GM23338 (cell line): ENCODE results near the gene BBS10. TPM values are rescaled to one million over a fixed set of nuclear protein-coding genes. Genes with fewer than 3 reads are reported as not detected.

Experiments
- ATAC-seq: fragments of 200-7000 bp; cut with Tn5 transposase; 3 replicates; pipeline ENCODE4 v1.9.1; 2020
- DNase-seq: peaks from one replicate; pipeline ENCODE4 v3.0.0-alpha.2; 2015; ENCODE audit warnings: low spot score
- H2AFZ ChIP-seq: fragments of 200-600 bp; sonication (generic); 2 replicates; pipeline ENCODE4 v1.8.0; 2016; ENCODE audit warnings: antibody characterized with exemption, mild to moderate bottlenecking, moderate library complexity
- H3F3A ChIP-seq: fragments of 200-600 bp; sonication (generic); replicated peaks from 2 replicates; pipeline ENCODE4 v1.8.0; 2017; ENCODE audit warnings: antibody characterized with exemption, mixed run types, low read depth
- H3K27ac ChIP-seq: fragments of 200-600 bp; sonication (generic); 2 replicates; pipeline ENCODE4 v1.6.1; 2016; ENCODE audit warnings: low read depth
- H3K27me3 ChIP-seq: fragments of 200-600 bp; sonication (generic); 2 replicates; pipeline ENCODE4 v1.8.0; 2016; ENCODE audit warnings: mild to moderate bottlenecking, mixed run types, moderate library complexity; ENCODE audit not compliant: insufficient read depth
- H3K36me3 ChIP-seq: fragments of 200-600 bp; sonication (generic); 2 replicates; pipeline ENCODE4 v1.8.0; 2016; ENCODE audit warnings: mild to moderate bottlenecking; ENCODE audit not compliant: insufficient read depth
- H3K4me1 ChIP-seq: fragments of 200-600 bp; sonication (generic); 2 replicates; pipeline ENCODE4 v1.8.0; 2016; ENCODE audit warnings: mild to moderate bottlenecking, moderate library complexity; ENCODE audit not compliant: insufficient read depth
- H3K4me2 ChIP-seq: fragments of 200-600 bp; sonication (generic); 2 replicates; pipeline ENCODE4 v1.7.1; 2017; ENCODE audit warnings: mixed run types
- H3K4me3 ChIP-seq: fragments of 200-600 bp; sonication (generic); 2 replicates; pipeline ENCODE4 v1.6.1; 2016; ENCODE audit warnings: mixed run types
- H3K79me2 ChIP-seq: fragments of 200-600 bp; sonication (generic); replicated peaks from 2 replicates; pipeline ENCODE4 v1.8.0; 2017; ENCODE audit warnings: mild to moderate bottlenecking; ENCODE audit not compliant: insufficient read depth
- H3K9me2 ChIP-seq: fragments of 200-600 bp; sonication (generic); 2 replicates; pipeline ENCODE4 v1.8.0; 2017; ENCODE audit not compliant: insufficient read depth
- H4K20me1 ChIP-seq: fragments of 200-600 bp; sonication (generic); replicated peaks from 2 replicates; pipeline ENCODE4 v1.8.0; 2017; ENCODE audit warnings: mild to moderate bottlenecking; ENCODE audit not compliant: insufficient read depth
- H3K27ac Mint-ChIP-seq: 2 replicates; pipeline ENCODE4 v1.8.0; 2020; ENCODE audit warnings: inconsistent platforms, mild to moderate bottlenecking, moderate library complexity, mixed read lengths
- H3K27me3 Mint-ChIP-seq: 3 replicates; pipeline ENCODE4 v1.8.0; 2022; ENCODE audit warnings: low read depth, mild to moderate bottlenecking, moderate library complexity, mixed read lengths, inconsistent platforms; ENCODE audit not compliant: insufficient read depth, poor library complexity
- H3K36me3 Mint-ChIP-seq: 3 replicates; pipeline ENCODE4 v1.8.0; 2021; ENCODE audit warnings: low read depth, mild to moderate bottlenecking, inconsistent platforms, moderate library complexity, mixed read lengths
- H3K4me1 Mint-ChIP-seq: 3 replicates; pipeline ENCODE4 v1.8.0; 2020; ENCODE audit warnings: mild to moderate bottlenecking, inconsistent platforms, mixed read lengths
- H3K4me3 Mint-ChIP-seq: 3 replicates; pipeline ENCODE4 v1.8.0; 2021; ENCODE audit warnings: moderate library complexity, mild to moderate bottlenecking, inconsistent platforms, mixed read lengths
- H3K9me3 Mint-ChIP-seq: 3 replicates; pipeline ENCODE4 v1.8.0; 2020; ENCODE audit warnings: moderate library complexity, mild to moderate bottlenecking, inconsistent platforms, mixed read lengths
- CREB1 ChIP-seq: fragments of 250-450 bp; sonication (Bioruptor Pico); IDR thresholded peaks from 2 replicates; pipeline ENCODE4 v1.5.0; 2020; ENCODE audit warnings: low read depth, mild to moderate bottlenecking, moderate library complexity
- EZH2 ChIP-seq: fragments of 200-600 bp; sonication (generic); IDR thresholded peaks from one replicate; pipeline ENCODE4 v1.8.0; 2017; ENCODE audit warnings: antibody characterized with exemption, mild to moderate bottlenecking, low read depth; ENCODE audit not compliant: unreplicated experiment
- EZH2phosphoT487 ChIP-seq: fragments of 200-600 bp; sonication (generic); IDR thresholded peaks from one replicate; pipeline ENCODE4 v1.8.1; 2018; ENCODE audit warnings: antibody characterized with exemption; ENCODE audit not compliant: unreplicated experiment
- JUNB ChIP-seq: IDR thresholded peaks from one replicate; pipeline ENCODE4 v1.6.1; 2016; ENCODE audit warnings: antibody characterized with exemption; ENCODE audit not compliant: unreplicated experiment
- NANOG ChIP-seq: IDR thresholded peaks from 2 replicates; pipeline ENCODE4 v1.6.1; 2016; ENCODE audit warnings: antibody characterized with exemption, borderline replicate concordance
- POLR2AphosphoS5 ChIP-seq: IDR thresholded peaks from 2 replicates; pipeline ENCODE4 v1.6.1; 2016; ENCODE audit warnings: antibody characterized with exemption, low read depth
- STAT1 ChIP-seq: IDR thresholded peaks from one replicate; pipeline ENCODE4 v1.6.1; 2016; ENCODE audit warnings: antibody characterized with exemption; ENCODE audit not compliant: unreplicated experiment
- ZNF114 ChIP-seq: fragments of 250-450 bp; sonication (Bioruptor Pico); IDR thresholded peaks from 2 replicates; pipeline ENCODE4 v1.5.0; 2020; ENCODE audit warnings: mild to moderate bottlenecking, moderate library complexity
- ZNF331 ChIP-seq: fragments of 250-450 bp; sonication (Bioruptor Pico); IDR thresholded peaks from 2 replicates; pipeline ENCODE4 v1.5.0; 2020; ENCODE audit warnings: low read depth, mild to moderate bottlenecking, moderate library complexity
- polyA plus RNA-seq: library from polyadenylated mRNA; unstranded; fragments of >200 nt; fragmentation: Nextera tagmentation; extraction: Ambion mirVana; gene quantifications from 2 replicates; pipeline ENCODE4 v1.2.1, GENCODE V29; 2016
- total RNA-seq: library from RNA; depleted of rRNA; stranded (reverse); fragments of >200 nt; shearing (Covaris generic); gene quantifications from 2 replicates; pipeline ENCODE4 v1.2.3, GENCODE V29; 2014
- TF ChIP-seq, protein P1 (sequence below): IDR thresholded peaks from one replicate; pipeline ENCODE4 v1.6.1; 2018; ENCODE audit warnings: antibody characterized with exemption; ENCODE audit not compliant: unreplicated experiment
- TF ChIP-seq, protein P2 (sequence below): IDR thresholded peaks from 2 replicates; pipeline ENCODE4 v1.6.1; 2016; ENCODE audit warnings: antibody characterized with exemption
- TF ChIP-seq, protein P3 (sequence below): fragments of 250-450 bp; sonication (Bioruptor Pico); IDR thresholded peaks from 2 replicates; pipeline ENCODE4 v1.5.0; 2020; ENCODE audit warnings: mild to moderate bottlenecking, moderate library complexity

The BBS10 gene
- total and polyA plus RNA-seq, 2 experiments from 2014 or later: 5.2 to 12.8 TPM

DNA sequence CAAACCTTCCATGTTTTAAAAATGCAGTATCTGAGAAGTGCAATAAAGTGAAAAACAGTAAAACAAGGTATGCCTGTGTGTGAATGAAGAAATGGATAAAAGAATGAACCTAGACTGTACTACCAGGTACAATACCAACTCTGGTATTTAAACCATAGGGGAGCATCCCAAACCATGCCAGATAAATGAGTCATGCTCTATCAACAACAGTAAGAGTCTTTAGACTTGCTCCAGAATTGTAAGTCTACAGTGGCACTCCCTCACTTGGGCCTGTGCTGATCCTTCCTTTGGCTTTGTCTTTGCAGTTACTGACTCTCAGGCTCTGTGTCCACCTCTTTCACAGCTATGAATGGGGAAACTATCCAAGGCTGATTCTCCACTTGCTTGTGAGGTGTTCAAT, 38.1 kb downstream of the BBS10 start:
- Histone ChIP-seq H3K4me3 (no peak overlapping the region), H3K9me2 (no peaks in the 10 kb centered on the region), H3K27ac (no peak overlapping the region), H3K4me2 (no peak overlapping the region), H3K79me2 (no peaks in the 10 kb centered on the region), H4K20me1 (no peaks in the 10 kb centered on the region), H3K27me3 (no peaks in the 10 kb centered on the region), H2AFZ (no peak overlapping the region), H3F3A (no peaks in the 10 kb centered on the region), H3K36me3 (no peaks in the 10 kb centered on the region), H3K4me1 (peaks cover 8% of the 10 kb centered on the region)
- H3K36me3 Mint-ChIP-seq: no peaks in the 10 kb centered on the region
- no peak overlapping the region for H3K4me3 Mint-ChIP-seq
- TF ChIP-seq CREB1 (CRISPR knock-in tag) (no peak), JUNB (no peak), ZNF331 (CRISPR knock-in tag) (no peak), POLR2AphosphoS5 (no peak)
- no peaks in the 10 kb centered on the region for H3K9me3 Mint-ChIP-seq
- H3K4me1 Mint-ChIP-seq: peaks cover 15% of the 10 kb centered on the region
- no peak for ATAC-seq
- no peak for DNase-seq
- H3K27ac Mint-ChIP-seq: no peak overlapping the region
- H3K27me3 Mint-ChIP-seq: peaks cover 2% of the 10 kb centered on the region

DNA sequence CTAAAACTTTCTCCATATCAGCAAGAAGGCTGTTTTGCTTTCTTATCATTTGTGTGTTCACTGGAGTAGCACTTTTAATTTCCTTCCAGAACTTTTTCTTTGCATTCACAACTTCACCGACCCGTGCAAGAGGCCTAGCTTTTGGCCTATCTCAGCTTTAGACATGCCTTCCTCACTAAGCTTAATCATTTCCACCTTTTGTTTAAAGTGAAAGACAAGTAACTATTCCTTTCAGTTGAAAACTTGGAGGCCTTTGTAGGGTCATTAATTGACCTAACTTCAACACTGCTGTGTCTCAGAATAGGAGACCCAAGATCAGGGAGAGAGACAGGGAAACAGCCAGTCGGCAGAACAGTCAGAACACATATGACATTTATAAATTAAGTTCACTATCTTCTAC, 39.3 kb downstream of the BBS10 start:
- no peak overlapping the region for H2AFZ ChIP-seq
- no peaks in the 10 kb centered on the region for H3F3A ChIP-seq
- H3K79me2 ChIP-seq: no peaks in the 10 kb centered on the region
- H3K27ac Mint-ChIP-seq: no peak overlapping the region
- peaks cover 8% of the 10 kb centered on the region for H3K4me1 ChIP-seq
- H3K9me3 Mint-ChIP-seq: no peaks in the 10 kb centered on the region
- H3K27me3 ChIP-seq: no peaks in the 10 kb centered on the region
- no peak overlapping the region for H3K4me3 ChIP-seq
- no peaks in the 10 kb centered on the region for H3K36me3 ChIP-seq
- no peaks in the 10 kb centered on the region; the same call in 1 of the 2 replicates for H3K9me2 ChIP-seq
- ATAC-seq (no peak), DNase-seq (no peak)
- no peaks in the 10 kb centered on the region for H3K36me3 Mint-ChIP-seq
- H3K4me2 ChIP-seq: no peak overlapping the region
- no peak overlapping the region for H3K27ac ChIP-seq
- peaks cover 15% of the 10 kb centered on the region for H3K4me1 Mint-ChIP-seq
- H4K20me1 ChIP-seq: no peaks in the 10 kb centered on the region
- H3K4me3 Mint-ChIP-seq: no peak overlapping the region
- H3K27me3 Mint-ChIP-seq: no peaks in the 10 kb centered on the region
- TF ChIP-seq, protein P1, sequence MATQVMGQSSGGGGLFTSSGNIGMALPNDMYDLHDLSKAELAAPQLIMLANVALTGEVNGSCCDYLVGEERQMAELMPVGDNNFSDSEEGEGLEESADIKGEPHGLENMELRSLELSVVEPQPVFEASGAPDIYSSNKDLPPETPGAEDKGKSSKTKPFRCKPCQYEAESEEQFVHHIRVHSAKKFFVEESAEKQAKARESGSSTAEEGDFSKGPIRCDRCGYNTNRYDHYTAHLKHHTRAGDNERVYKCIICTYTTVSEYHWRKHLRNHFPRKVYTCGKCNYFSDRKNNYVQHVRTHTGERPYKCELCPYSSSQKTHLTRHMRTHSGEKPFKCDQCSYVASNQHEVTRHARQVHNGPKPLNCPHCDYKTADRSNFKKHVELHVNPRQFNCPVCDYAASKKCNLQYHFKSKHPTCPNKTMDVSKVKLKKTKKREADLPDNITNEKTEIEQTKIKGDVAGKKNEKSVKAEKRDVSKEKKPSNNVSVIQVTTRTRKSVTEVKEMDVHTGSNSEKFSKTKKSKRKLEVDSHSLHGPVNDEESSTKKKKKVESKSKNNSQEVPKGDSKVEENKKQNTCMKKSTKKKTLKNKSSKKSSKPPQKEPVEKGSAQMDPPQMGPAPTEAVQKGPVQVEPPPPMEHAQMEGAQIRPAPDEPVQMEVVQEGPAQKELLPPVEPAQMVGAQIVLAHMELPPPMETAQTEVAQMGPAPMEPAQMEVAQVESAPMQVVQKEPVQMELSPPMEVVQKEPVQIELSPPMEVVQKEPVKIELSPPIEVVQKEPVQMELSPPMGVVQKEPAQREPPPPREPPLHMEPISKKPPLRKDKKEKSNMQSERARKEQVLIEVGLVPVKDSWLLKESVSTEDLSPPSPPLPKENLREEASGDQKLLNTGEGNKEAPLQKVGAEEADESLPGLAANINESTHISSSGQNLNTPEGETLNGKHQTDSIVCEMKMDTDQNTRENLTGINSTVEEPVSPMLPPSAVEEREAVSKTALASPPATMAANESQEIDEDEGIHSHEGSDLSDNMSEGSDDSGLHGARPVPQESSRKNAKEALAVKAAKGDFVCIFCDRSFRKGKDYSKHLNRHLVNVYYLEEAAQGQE: no peak
- no peak for TF ChIP-seq ZNF114
- TF ChIP-seq, protein P2, sequence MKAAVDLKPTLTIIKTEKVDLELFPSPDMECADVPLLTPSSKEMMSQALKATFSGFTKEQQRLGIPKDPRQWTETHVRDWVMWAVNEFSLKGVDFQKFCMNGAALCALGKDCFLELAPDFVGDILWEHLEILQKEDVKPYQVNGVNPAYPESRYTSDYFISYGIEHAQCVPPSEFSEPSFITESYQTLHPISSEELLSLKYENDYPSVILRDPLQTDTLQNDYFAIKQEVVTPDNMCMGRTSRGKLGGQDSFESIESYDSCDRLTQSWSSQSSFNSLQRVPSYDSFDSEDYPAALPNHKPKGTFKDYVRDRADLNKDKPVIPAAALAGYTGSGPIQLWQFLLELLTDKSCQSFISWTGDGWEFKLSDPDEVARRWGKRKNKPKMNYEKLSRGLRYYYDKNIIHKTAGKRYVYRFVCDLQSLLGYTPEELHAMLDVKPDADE: no peak
- TF ChIP-seq JUNB: no peak
- no peak for TF ChIP-seq ZNF331 (CRISPR knock-in tag)
- no peak for TF ChIP-seq POLR2AphosphoS5
- no peak for TF ChIP-seq NANOG
- TF ChIP-seq, protein P3, sequence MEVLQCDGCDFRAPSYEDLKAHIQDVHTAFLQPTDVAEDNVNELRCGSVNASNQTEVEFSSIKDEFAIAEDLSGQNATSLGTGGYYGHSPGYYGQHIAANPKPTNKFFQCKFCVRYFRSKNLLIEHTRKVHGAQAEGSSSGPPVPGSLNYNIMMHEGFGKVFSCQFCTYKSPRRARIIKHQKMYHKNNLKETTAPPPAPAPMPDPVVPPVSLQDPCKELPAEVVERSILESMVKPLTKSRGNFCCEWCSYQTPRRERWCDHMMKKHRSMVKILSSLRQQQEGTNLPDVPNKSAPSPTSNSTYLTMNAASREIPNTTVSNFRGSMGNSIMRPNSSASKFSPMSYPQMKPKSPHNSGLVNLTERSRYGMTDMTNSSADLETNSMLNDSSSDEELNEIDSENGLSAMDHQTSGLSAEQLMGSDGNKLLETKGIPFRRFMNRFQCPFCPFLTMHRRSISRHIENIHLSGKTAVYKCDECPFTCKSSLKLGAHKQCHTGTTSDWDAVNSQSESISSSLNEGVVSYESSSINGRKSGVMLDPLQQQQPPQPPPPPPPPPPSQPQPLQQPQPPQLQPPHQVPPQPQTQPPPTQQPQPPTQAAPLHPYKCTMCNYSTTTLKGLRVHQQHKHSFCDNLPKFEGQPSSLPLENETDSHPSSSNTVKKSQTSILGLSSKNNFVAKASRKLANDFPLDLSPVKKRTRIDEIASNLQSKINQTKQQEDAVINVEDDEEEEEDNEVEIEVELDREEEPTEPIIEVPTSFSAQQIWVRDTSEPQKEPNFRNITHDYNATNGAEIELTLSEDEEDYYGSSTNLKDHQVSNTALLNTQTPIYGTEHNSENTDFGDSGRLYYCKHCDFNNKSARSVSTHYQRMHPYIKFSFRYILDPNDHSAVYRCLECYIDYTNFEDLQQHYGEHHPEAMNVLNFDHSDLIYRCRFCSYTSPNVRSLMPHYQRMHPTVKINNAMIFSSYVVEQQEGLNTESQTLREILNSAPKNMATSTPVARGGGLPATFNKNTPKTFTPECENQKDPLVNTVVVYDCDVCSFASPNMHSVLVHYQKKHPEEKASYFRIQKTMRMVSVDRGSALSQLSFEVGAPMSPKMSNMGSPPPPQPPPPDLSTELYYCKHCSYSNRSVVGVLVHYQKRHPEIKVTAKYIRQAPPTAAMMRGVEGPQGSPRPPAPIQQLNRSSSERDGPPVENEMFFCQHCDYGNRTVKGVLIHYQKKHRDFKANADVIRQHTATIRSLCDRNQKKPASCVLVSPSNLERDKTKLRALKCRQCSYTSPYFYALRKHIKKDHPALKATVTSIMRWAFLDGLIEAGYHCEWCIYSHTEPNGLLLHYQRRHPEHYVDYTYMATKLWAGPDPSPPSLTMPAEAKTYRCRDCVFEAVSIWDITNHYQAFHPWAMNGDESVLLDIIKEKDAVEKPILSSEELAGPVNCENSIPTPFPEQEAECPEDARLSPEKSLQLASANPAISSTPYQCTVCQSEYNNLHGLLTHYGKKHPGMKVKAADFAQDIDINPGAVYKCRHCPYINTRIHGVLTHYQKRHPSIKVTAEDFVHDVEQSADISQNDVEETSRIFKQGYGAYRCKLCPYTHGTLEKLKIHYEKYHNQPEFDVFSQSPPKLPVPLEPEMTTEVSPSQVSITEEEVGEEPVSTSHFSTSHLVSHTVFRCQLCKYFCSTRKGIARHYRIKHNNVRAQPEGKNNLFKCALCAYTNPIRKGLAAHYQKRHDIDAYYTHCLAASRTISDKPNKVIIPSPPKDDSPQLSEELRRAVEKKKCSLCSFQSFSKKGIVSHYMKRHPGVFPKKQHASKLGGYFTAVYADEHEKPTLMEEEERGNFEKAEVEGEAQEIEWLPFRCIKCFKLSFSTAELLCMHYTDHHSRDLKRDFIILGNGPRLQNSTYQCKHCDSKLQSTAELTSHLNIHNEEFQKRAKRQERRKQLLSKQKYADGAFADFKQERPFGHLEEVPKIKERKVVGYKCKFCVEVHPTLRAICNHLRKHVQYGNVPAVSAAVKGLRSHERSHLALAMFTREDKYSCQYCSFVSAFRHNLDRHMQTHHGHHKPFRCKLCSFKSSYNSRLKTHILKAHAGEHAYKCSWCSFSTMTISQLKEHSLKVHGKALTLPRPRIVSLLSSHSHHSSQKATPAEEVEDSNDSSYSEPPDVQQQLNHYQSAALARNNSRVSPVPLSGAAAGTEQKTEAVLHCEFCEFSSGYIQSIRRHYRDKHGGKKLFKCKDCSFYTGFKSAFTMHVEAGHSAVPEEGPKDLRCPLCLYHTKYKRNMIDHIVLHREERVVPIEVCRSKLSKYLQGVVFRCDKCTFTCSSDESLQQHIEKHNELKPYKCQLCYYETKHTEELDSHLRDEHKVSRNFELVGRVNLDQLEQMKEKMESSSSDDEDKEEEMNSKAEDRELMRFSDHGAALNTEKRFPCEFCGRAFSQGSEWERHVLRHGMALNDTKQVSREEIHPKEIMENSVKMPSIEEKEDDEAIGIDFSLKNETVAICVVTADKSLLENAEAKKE (CRISPR knock-in tag): no peak
- TF ChIP-seq STAT1: no peak
- TF ChIP-seq EZH2phosphoT487: no peak
- no peak for TF ChIP-seq CREB1 (CRISPR knock-in tag)
- no peak for TF ChIP-seq EZH2
